Activated T-helper 9 cell treated with anti-CD3 and anti-CD28 coated beads, Interleukin-2, amount 50 U/mL, for 16 hours (primary cell): ENCODE results near the gene HSPG2.
"Not testable (repeated sequence)": the region's sequence is repeated elsewhere in the genome, so short reads cannot be mapped to it uniquely, and the experiment has no call there.

Source experiments
- DNase-seq: peaks from one replicate; pipeline ENCODE4 v3.0.0-alpha.2; 2020; ENCODE audit warnings: low read depth

Gene HSPG2

DNA sequence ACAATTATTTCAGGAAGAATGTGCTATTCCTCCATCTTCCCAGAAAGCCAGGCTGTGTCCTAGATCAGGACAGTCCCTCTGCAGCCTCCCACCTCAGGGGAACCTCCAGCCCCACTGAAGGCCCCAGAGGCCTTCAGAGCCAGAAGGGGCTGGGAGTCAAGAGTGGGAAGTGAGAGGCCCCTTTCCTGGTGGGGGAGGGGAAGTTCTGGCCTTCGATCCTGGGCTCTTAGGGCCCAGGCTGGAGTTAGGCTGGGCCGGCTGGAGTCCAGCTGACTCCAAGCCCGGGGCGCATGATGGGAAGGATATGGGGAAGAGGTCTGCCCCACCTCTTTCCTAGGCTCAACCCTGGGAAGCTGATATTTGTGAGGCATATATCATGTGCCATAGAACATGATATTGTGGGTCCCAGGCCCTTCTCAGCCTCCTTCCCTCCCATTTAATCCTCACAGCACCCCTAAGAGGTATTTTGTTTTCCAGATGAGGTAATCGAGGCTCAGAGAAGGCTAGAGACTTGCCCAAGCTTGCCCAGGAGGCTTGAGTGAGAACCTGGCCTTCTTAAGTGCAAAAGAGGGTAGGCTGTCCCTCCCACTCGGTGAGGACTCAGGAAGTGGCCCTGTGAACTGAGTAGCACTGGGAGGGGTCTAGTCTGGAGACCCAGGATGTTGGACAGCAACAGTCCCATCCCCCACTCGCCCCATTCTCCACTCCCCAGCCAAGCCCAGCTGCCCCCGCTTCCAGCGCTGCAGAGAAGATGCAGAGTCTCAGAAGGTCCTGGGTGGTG is 18.6 kb upstream of the HSPG2 start:
- no peak for DNase-seq

DNA sequence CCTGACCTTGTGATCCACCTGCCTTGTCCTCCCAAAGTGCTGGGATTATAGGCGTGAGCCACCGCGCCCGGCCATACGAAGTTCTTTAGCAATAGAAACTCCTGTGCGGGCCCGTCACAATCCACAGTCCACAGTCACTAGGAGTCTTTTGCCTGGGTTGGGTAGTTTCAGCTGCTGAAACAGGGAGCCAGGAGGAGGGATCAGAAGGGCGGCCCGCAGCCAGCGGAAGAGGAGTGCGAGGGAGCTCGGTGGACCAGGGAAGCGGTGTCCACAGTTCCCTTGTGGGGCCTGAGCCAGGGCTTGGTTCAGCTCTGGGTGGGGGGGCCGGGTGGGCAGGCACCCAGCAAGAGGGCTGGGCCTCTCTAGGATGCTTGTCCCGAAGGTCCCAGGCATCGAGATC is 17.9 kb upstream of the HSPG2 start:
- no peak for DNase-seq

DNA sequence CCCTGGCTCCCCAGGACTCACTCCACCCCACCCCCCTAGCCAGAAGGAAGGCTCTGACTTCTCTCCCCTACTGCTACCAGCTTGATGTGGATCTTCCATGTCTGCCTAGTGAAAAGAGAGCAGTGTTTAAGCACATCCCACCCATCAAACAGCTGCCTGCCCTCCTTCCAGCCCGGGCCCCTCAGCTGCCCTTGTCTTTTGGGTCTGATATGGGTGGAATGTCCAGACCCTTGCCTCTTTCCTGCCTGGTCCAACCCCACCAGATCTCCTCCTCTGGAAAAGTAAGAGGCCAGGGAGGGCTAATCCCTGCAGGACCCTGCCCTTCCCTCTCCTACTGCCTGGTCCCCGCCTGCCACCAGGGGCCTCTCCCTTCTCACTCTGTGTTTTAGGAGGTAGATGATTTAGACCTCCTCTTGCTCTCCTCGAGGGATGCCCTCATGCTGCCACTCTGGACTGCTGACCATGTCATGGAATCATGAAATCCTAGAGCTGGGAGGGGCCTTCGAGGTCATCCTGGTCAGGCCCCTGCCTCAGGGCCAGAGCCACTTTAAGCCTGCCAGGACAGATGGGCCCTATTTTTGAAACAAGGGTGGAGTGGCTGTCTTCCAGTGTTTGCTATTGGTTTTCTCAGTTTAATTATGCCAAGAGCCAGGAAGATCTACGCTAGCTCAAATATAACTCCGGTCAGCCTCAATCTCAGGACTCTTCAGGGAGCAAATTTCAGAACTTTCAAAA is 15.8 kb upstream of the HSPG2 start:
- no peak for DNase-seq

DNA sequence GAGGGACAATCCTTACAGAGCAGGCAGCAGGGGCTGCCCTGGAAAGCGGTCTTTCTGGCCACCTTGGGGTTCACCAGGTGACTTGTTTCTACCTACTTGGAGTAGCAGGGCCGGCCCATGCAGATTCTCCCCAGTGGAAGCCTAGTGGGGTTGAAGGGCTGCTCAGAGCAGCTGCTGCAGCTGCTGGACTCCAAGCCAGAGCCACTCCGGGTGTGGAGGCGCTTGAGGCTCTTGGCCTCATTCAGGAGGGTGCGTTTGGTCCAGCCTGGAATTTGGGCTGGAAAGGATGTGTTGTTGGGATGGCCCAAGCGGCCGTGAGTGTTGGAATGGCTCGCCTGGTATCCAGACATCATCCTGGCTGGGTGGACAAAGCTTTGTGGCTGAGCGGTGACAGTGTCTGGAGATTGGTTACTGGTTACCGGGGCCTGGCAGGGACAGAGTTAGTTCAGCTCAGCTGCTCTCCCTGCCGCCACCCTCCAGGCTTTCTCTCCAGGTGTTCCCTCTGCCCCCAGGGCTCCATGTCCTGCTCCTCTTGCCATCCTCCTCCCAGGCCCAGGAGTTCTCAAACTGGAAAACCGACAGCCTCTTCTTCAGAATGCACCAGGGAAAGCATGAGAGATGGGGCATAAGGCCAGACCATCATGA is 14.2 kb upstream of the HSPG2 start:
- DNase-seq, result no peak

DNA sequence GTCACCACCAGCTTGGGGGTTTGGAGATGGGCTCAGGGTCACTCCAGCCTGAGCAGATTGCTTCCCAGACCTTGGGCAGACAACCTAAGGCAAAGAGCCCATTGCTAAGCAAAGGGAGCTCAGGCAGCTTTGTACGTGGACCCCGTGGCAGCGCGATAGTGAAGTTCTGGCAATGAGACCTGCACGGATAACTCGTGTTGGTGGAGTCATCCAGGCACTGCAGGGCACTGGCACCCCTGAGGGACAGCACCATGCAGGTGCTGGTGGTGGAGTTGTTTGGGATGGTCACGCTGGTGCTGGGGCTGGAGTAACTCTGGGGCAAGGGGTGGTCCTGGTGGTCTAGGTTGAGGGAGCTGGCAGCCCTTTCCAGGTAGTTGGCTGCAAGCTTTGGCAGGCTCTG is 13.6 kb upstream of the HSPG2 start:
- no peak for DNase-seq

DNA sequence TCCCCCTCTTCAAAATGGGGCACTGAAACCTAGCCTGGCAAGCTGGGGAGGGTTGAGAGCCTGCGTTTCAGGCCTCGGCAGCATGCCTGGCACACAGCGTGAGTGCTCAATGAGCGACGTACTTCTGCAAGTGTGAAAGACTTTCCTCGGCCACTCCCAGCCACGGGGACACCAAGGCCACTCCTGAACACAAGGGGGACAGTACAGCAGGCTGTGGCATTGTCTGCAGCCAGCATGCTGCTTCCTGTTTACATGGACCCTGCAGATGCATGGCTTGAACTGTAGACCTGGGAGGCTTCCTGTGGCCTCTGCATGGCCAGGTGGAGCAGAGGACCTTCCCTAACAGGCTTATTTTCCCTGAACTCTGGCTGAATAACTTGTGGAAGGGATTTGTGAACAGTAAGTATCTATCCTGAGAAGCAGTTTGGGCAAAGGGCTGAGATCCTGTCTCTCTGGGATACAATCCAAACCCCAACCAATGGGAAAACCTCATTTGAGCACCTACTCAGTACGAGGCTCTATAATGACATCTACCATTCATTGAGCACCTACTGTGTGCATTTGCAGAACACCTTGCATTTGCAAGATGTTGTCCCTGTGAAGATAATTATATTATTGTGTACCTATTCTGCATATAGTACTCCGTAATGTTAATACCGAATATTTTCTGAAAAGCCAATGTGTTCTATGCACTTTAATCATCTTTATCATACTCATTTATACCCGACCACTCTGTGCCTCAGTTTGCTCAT is 9.9 kb upstream of the HSPG2 start:
- DNase-seq, result no peak

DNA sequence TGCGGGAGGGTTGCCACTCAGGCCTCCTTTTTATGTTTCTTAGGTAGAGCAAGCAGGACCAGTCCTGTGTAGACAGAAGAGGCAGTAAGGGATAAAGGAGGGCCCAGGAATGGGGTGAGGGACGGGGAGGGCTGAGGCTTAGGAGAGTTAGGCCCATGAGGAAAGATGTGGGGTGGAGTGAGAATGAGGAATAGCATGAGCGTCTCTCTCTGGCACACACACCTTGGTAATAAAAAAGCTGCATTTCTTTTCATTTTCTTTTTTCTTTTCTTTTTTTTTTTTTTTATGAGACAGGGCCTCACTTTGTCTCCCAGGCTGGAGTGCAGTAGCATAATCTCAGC is 7.6 kb upstream of the HSPG2 start:
- DNase-seq, result no peak

DNA sequence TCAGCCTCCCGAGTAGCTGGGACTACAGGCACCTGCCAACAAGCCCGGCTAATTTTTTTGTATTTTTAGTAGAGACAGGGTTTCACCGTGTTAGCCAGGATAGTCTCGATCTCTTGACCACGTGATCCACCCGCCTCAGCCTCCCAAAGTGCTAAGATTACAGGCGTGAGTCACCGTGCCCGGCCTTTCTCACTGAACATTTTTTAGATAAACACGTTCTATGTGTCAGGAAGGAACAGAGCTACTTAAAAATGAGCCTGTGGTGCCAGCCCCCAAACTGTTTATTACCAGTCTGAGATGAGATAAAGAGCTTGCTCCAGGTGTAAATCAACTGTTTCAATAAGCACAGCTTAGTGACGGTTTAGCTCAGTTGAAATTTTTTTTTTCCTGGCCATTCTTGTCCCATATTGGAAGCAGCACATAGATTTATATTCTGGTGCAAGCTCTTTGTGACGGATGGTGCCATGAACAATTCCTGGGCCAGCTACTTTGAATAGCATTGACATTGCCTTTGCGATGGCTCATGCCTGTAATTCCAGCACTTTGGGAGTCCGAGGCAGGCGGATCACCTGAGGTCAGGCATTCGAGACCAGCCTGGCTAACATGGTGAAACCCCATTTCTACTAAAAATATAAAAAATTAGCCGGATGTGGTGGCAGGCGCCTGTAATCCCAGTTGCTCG is 6.0 kb upstream of the HSPG2 start:
- not testable (repeated sequence) for DNase-seq

DNA sequence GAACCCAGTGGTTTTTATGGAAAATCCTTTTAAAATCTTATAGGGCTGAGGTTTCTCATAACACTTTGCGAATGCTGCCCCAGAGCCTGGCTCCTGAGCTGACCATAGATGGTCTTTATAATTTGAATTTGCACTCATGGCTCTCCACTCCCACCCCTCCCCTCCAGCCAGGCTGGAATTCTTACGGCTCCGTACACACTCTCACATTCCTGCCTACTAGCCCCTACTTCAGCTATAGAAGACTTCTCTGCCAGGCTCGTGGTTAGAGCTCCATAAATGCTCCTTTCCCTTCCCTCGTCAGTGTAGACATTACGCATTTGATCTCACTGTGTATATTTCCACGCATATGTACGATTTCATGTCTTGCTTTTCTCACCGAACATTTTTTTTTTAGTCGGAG is 5.4 kb upstream of the HSPG2 start:
- no peak for DNase-seq

DNA sequence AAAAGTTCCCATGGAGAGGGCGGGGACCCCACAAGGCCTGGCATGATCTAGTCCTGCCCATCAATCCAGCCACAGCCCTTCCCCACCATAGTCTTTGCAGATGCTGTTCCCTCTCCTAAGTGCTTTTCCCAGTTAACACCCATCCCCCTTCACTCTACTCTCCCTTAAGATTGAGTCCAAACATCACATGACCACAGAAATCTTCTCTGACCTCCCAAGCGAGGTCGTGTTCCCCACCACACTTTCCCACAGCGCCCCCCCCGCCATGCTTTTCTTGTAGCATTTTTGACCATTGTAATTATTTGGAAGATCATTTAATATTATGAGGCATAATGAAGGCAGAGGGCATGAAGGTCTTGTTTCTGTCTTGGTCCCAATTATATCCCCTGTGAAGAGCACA is 4.3 kb upstream of the HSPG2 start:
- no peak for DNase-seq

DNA sequence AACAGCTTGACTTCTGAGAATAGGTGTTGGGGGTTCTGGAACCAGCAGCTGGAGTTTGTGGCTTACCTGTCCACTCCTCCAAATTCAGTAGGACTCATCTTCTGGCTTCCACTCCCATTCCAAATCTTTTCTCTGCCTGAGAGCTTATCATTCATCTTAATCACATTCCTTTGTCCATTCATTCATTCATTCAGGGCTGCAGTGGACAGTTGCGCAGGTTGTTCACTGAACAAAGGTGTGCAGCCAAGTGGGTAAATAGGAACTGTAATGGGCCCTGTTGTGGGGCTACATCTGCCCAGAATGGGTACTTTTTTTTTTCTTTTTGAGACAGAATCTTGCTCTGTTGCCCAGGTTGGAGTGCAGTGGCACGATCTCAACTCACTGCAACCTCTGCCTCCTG is 3.4 kb upstream of the HSPG2 start:
- DNase-seq, result no peak

DNA sequence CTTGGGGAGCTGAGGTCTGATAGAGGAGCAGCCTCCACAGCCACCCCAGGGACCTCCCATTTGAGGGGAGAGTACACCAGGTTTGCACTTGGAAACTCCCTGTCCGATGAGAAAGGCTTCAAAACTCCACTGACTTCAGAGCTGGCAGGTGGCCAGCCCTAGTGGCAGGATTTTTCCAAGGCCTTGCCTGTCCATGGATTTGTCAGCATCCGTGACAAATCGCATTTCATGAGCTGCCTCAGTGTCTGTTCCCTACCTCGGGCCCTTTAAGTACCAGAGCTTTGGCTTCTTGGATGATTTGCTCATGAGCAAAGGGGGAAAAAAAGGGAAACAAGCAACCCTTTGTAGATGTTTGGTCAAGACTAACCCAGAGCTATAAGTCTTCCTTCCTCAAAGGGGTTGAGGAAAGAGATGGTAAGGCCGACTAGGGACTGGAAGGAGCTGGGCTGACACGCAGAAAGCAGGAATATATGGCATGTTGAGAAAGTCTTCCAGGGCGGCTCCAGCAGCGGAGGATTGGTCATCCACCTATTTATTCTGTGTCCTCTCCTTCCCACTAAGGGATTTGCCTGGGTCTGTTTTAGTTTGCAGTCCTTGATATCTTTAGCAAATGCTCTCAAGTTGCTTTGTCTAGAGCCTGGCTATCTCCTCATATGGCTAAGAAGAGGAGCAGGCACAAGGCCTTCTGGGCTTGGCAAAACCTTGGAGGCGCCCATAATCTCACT is 2.7 kb upstream of the HSPG2 start:
- no peak for DNase-seq

DNA sequence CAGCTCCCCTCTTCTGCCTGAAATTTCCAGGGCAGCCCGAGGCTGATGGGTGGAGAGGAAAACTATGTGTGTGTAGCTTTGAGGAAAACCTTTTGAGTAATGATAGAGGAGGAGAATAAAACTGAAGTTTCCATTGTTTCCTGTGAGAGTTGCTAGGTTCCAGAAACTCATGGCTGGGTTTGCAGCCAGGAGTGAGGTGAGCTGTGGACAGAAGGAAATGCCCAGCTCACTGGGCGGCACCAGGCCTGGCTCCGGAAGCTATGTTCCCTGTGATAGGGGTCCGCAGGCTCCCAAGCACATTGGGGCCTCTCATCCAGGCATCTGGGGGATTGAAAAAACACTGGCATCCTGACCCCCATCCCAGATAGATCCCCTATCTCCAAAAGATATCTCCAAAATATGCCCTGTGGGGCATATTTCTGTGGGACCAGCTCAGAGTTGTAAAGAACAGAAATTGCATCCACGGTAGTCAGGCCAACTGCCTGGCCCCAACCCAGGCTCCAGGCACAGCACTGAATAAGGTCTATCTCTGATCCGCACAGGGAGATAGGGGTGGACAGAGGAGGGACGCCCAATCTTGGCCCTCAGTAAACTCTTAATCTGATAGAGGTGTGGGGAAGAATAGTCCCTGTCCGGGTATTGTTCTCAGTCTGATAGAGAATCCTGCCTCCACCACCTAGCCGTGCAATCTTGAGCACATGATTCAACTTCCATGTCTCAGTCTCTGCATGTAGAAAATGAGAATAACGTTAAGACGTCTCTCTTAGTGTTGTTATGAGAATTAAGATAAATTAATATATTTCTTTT is 1.8 kb upstream of the HSPG2 start:
- no peak for DNase-seq

DNA sequence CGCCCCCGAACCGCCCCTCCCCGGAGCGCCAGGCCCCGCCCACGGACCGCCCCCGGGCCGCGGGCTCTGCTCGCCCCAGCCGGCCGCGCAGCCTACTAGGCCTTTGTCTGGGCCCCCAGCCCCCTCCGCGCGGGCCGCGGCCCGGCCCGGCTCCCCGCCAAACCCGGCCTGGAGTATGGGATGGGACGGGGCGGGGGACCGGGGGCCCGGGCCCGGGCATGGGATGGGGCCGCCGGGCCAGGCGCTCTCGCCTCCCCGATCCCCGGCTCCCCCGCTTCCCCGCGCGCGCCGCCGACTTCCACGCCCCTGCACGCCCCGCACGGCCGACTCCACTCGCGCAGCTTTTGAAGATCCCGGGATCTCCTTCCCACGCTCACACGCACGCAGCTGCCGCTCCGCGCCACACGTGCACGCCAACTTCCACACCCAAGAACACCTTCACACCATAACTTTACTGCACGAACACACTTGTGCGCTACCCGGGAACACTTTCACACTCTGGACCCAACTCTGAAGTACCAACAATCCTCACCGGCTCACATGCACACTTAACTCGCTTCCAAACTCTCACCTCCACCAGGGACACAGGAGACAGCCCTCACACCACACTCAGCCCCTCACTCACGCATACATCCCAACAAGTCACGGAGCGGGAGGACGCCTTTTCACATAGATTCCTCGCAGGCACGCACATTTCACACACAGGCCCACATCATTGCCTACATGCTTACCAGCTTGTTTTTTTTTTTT is 437 bp upstream of the HSPG2 start:
- peak; percentile 58 for DNase-seq

DNA sequence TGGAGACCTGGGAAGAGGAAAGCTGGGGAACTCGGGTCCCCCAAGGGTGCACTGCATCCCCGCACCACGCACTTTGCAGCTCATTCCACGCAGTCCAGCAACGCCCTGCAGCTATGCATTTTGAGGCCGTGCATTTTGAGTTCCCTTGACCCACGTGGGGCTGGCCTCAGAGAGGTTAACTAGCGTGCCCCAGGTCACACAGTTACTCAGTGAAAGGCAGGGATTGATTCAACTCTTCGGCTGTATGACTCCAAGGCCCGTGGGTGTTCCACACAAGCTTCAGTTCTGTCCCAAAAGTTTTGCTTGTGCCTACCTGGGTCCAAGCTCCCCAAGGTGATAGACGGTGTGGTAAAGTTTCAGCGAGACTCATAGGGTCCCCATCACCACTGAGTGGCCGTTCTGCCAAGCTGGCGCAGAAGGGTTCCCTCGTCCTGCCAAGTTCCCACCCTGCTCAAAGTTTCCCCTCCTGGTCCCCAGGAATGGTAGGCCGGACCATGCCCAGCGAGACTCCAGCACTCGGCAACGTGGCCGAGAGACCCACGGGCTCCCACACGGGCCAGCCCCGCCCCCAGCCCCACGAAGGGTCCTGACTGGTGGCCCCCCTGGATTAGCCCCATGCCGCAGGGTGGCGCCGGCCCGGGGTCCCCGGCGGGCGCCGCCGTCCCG is 611 bp downstream of the HSPG2 start:
- DNase-seq, result no peak

DNA sequence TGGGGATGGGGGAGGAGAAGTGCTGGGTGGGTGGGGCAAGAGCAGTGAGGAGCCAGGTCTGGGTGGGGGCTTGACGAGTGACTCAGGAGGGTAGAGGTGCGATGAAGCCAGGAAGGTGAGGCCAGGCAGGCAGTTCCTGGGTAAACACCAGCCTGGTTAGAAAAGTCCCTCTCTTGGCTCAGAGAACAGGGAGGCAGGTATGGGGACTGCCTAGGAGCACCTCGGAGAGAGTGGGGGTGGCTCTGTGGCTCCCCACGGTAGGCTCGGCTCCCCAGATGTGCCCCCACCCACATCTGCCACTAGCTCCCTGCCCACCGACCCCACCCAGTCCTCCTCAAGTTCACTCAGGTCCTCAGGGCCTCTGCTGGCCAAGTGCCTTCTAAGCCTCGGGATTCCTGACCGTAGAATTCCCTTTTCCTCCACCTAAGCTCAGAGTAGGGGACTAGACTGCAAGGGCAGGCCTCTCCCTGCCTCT is 1.2 kb downstream of the HSPG2 start:
- no peak for DNase-seq

DNA sequence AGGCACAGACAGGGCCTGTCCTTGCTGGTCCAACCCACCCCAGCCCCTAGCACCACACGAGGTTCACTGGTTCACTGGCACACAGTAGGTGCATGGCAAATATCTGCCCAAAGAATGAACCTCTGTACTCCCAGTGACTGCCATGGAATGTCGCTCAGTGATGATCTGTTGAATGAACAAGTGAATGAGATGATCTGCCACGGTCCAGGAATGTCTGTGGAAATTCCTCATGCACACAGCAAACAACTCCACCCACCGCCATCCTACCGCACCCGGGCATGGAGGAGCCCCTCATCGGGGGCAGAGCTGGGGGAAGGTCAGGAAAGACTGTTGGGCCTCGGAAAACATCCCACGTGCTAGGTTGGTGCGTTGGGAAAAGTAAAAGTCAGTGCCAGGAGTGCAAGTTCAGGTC is 1.7 kb downstream of the HSPG2 start:
- DNase-seq, result no peak

DNA sequence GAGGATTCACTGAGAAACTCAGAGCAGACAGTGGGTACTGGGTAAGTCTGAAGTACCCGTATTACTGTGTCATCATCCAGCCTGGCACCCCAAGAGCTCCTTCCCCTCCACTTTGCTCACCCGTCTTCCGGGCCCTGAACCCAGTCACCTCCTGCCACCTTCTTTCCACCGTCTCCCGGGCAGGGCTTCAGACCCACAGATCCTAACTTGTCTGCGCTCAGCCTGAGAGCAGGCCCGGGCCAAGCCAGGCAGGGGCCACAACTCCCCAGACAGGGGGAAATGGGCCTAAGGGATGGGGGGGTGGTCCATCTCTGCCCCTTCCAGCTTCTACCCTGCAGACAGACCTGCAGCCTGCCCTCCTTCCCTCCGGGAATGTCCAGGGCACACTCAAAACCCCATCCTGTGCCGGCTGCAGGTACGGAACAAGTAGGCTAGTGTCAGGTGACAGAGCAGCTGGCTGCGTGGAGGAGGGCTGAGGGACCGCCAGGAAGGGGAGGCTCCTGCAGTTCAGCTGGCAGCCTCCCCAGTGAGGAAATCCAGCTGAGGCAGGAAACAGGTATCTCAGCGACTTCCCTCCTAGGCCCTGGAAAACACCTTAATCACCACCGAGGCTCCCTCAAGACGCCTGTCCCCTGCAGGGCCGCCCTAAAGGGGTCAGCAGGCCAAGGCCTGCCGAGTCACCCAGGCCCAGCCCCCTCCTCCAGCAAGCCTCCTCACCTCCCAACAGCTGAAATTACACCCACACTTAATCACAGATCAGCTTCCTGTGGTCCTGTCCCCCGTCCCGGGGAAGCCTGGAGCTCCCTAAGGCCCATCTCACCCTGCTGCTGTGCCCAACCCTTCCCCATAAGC is 3.5 kb downstream of the HSPG2 start:
- no peak for DNase-seq
